K562 (cell line): ENCODE results near the gene NAA80. TPM values are rescaled to one million over a fixed set of nuclear protein-coding genes. Genes with fewer than 3 reads are reported as not detected.

ENCODE experiments used
- BCOR ChIP-seq: fragments of 450-650 bp; IDR thresholded peaks from 2 replicates; pipeline ENCODE4 v1.6.1; 2016
- CAMTA2 ChIP-seq: fragments of 250-450 bp; sonication (Bioruptor Pico); conservative IDR thresholded peaks from 2 replicates; pipeline ENCODE4 v1.5.1; 2022
- CBFA2T2 ChIP-seq: fragments of 450-650 bp; conservative IDR thresholded peaks from 2 replicates; pipeline ENCODE4 v1.6.1; 2017; ENCODE audit warnings: mild to moderate bottlenecking
- CREB5 ChIP-seq: fragments of 250-450 bp; sonication (Bioruptor Pico); IDR thresholded peaks from 2 replicates; pipeline ENCODE4 v1.5.0; 2020; ENCODE audit warnings: mild to moderate bottlenecking
- ELF4 ChIP-seq: fragments of 450-650 bp; formaldehyde crosslinking; IDR thresholded peaks from 2 replicates; pipeline ENCODE4 v1.4.0; 2022; ENCODE audit warnings: missing genetic modification characterization
- ETV6 ChIP-seq, 3 experiments: fragments of 150-350 bp in 1 of 3; sonication (generic) in 1 of 3; formaldehyde crosslinking in 1 of 3; IDR thresholded peaks; 2 replicates each; pipeline versions ENCODE4 v1.6.1 to v1.8.0; 2014 to 2022; ENCODE audit warnings: borderline replicate concordance in 2 of 3, low read depth in 2 of 3, antibody characterized with exemption in 1 of 3, low read length in 1 of 3, mild to moderate bottlenecking in 1 of 3, missing genetic modification reagents in 1 of 3
- FOS ChIP-seq: IDR thresholded peaks from 3 replicates; pipeline ENCODE4 v1.6.1; 2011; ENCODE audit not compliant: insufficient read length; ENCODE audit errors: extremely low read depth
- FOXK2 ChIP-seq, 2 experiments: fragments of 450-650 bp; IDR thresholded peaks in 1 of 2; conservative IDR thresholded peaks in 1 of 2; 2 replicates each; pipeline ENCODE4 v1.6.1; 2016; ENCODE audit warnings: low read depth in 2 of 2, mild to moderate bottlenecking in 1 of 2
- FOXO4 ChIP-seq: fragments of 450-650 bp; formaldehyde crosslinking; IDR thresholded peaks from 2 replicates; pipeline ENCODE4 v1.4.0; 2020; ENCODE audit warnings: mild to moderate bottlenecking, moderate library complexity
- GATA2 ChIP-seq: sonication (generic); formaldehyde crosslinking; IDR thresholded peaks from 2 replicates; pipeline ENCODE4 v1.4.0; 2020; ENCODE audit warnings: mild to moderate bottlenecking, missing genetic modification reagents
- JUND ChIP-seq, 2 experiments: IDR thresholded peaks; 2 replicates in 1 of 2; 3 replicates in 1 of 2; pipeline ENCODE4 v1.6.1; 2011; ENCODE audit warnings: borderline replicate concordance in 2 of 2, low read depth in 2 of 2, low read length in 2 of 2, improper control_type of control experiment in 1 of 2, missing biosample characterization in 1 of 2, missing genetic modification characterization in 1 of 2, missing genetic modification reagents in 1 of 2
- MBD2 ChIP-seq: sonication (generic); IDR thresholded peaks from 2 replicates; pipeline ENCODE4 v1.6.1; 2016; ENCODE audit warnings: low read depth, borderline replicate concordance
- MITF ChIP-seq: IDR thresholded peaks from 2 replicates; pipeline ENCODE4 v1.6.1; 2014; ENCODE audit warnings: antibody characterized with exemption
- NFIC ChIP-seq: fragments of 450-650 bp; IDR thresholded peaks from 2 replicates; pipeline ENCODE4 v1.6.1; 2017; ENCODE audit warnings: mild to moderate bottlenecking, inconsistent platforms
- NFRKB ChIP-seq: fragments of 450-650 bp; IDR thresholded peaks from 2 replicates; pipeline ENCODE4 v1.6.1; 2016; ENCODE audit warnings: low read depth
- NR0B1 ChIP-seq: fragments of 450-650 bp; IDR thresholded peaks from one replicate; pipeline ENCODE4 v1.6.1; 2018; ENCODE audit warnings: mild to moderate bottlenecking, moderate library complexity; ENCODE audit not compliant: partially characterized antibody
- POLR2AphosphoS5 ChIP-seq: IDR thresholded peaks from 2 replicates; pipeline ENCODE4 v1.6.1; 2011; ENCODE audit warnings: mild to moderate bottlenecking, low read depth, low read length, moderate library complexity; ENCODE audit not compliant: control insufficient read depth, insufficient read depth
- POLR3G ChIP-seq: IDR thresholded peaks from 2 replicates; pipeline ENCODE4 v1.6.1; 2011; ENCODE audit not compliant: insufficient read length, insufficient replicate concordance; ENCODE audit errors: extremely low read depth
- PTBP1 ChIP-seq: fragments of 200-400 bp; formaldehyde crosslinking; IDR thresholded peaks from 2 replicates; pipeline ENCODE4 v1.6.1; 2017; ENCODE audit warnings: low read depth, low read length
- PTTG1 ChIP-seq: fragments of 450-650 bp; IDR thresholded peaks from 2 replicates; pipeline ENCODE4 v1.6.1; 2016; ENCODE audit warnings: low read depth, mild to moderate bottlenecking, missing genetic modification characterization, missing compliant biosample characterization
- STAT5A ChIP-seq: IDR thresholded peaks from 2 replicates; pipeline ENCODE4 v1.6.1; 2012; ENCODE audit warnings: low read length, inconsistent platforms, borderline replicate concordance
- ZBTB17 ChIP-seq: fragments of 450-650 bp; formaldehyde crosslinking; IDR thresholded peaks from 2 replicates; pipeline ENCODE4 v1.4.0; 2020; ENCODE audit warnings: mild to moderate bottlenecking
- ZBTB8A ChIP-seq: fragments of 450-650 bp; IDR thresholded peaks from 2 replicates; pipeline ENCODE4 v1.6.1; 2018; ENCODE audit warnings: mild to moderate bottlenecking, moderate library complexity; ENCODE audit not compliant: partially characterized antibody
- ZNF175 ChIP-seq: fragments of 200-800 bp; sonication (Bioruptor generic); IDR thresholded peaks from 2 replicates; pipeline ENCODE4 v1.6.1; 2016; ENCODE audit warnings: low read depth, mild to moderate bottlenecking, missing genetic modification characterization, missing compliant biosample characterization
- polyA plus RNA-seq, 8 experiments: library from polyadenylated mRNA; depleted of rRNA in 4 of 8; stranded (reverse) in 5 of 8; unstranded in 3 of 8; fragments of >200 nt; fragmentation: Nextera tagmentation in 2 of 8; fragmentation: Illumina TruSeq in 1 of 8; extraction: Ambion mirVana in 2 of 8; extraction: Trizol in 1 of 8; gene quantifications; 2 replicates each; pipeline versions ENCODE4 v1.2.1 to v1.2.3, GENCODE V29; 2011 to 2014; ENCODE audit warnings: inconsistent platforms in 1 of 8, missing spikeins in 1 of 8
- total RNA-seq, 7 experiments: library from RNA; depleted of rRNA in 6 of 7; stranded (reverse); fragments of >200 nt in 6 of 7; fragmentation: Illumina TruSeq in 2 of 7; extraction: Trizol in 2 of 7; gene quantifications; 2 replicates each; pipeline versions ENCODE4 v1.2.1 to v1.2.3, GENCODE V29; 2011 to 2021; ENCODE audit warnings: low replicate concordance in 1 of 7

NAA80 gene
- total and polyA plus RNA-seq, 9 of the 15 experiments (the other 6 are each of a cell fraction or from before 2014, with no cell fraction given) = 0.82 to 24.0 (median 8.6) TPM

GRCh38 chr3:50320853-50321335, 21.7 kb upstream of the NAA80 start (continued):
- TF ChIP-seq MITF (no peak), FOXK2 (conservative IDR thresholded peaks at IDR 0.05 in 1 of 2, IDR thresholded peaks at IDR 0.05 in 1 of 2; ENCODE audit: low read depth in 2 of 2) (no peak), NR0B1 (no peak), ZNF175 (CRISPR knock-in tag) (no peak), NFRKB (no peak), CREB5 (CRISPR knock-in tag) (no peak), ETV6 (IDR thresholded peaks at IDR 0.05; ENCODE audit: borderline replicate concordance in 1 of 2, low read depth in 2 of 2, low read length in 1 of 2) (no peak), ETV6 (CRISPR knock-in tag; IDR thresholded peaks at IDR 0.05; ENCODE audit: borderline replicate concordance) (no peak), PTBP1 (no peak), ZBTB8A (no peak), CAMTA2 (CRISPR knock-in tag) (no peak), PTTG1 (tag) (no peak), STAT5A (no peak), JUND (IDR thresholded peaks at IDR 0.05; ENCODE audit: borderline replicate concordance, low read depth, low read length) (no peak), JUND (tag; IDR thresholded peaks at IDR 0.05; ENCODE audit: borderline replicate concordance, low read depth, low read length) (no peak), ZBTB17 (no peak), FOXO4 (CRISPR knock-in tag) (no peak), MBD2 (no peak), POLR2AphosphoS5 (no peak), BCOR (no peak), GATA2 (CRISPR knock-in tag) (no peak), ELF4 (no peak), FOS (no peak), CBFA2T2 (no peak), NFIC (peak; percentile 20; the same call in 1 of the 2 replicates), POLR3G (no peak)
